ENCODE measurements around the gene NKD2.
A peak's percentile ranks its signal among the peaks of the same experiment; 100 is the strongest.

NKD2 gene

GRCh38 chr5:980001-980588 is 28.5 kb upstream of the NKD2 start:
- TF ChIP-seq CTCF (IDR thresholded peaks at IDR 0.05; ENCODE audit: low read depth, low read length) = no peak
- H3K4me3 ChIP-seq (ENCODE audit: low read depth, low read length) = no peak overlapping the region

GRCh38 chr5:980966-981365 is 27.6 kb upstream of the NKD2 start:
- H3K4me3 ChIP-seq (ENCODE audit: low read depth, low read length) = no peak overlapping the region
- TF ChIP-seq CTCF (IDR thresholded peaks at IDR 0.05; ENCODE audit: low read depth, low read length) = no peak

- TF ChIP-seq CTCF (IDR thresholded peaks at IDR 0.05; ENCODE audit: low read depth, low read length) = no peak
- H3K4me3 ChIP-seq (ENCODE audit: low read depth, low read length) = no peak overlapping the region
Measured at GRCh38 chr5:981456-981855, 27.1 kb upstream of the NKD2 start.

GRCh38 chr5:982377-983237 is 26.0 kb upstream of the NKD2 start:
- TF ChIP-seq CTCF (IDR thresholded peaks at IDR 0.05; ENCODE audit: low read depth, low read length) = peak; percentile 26; the same call in 1 of the 2 replicates
- H3K4me3 ChIP-seq (ENCODE audit: low read depth, low read length) = no peak overlapping the region

- TF ChIP-seq CTCF (IDR thresholded peaks at IDR 0.05; ENCODE audit: low read depth, low read length) = no peak
- no peak overlapping the region for H3K4me3 ChIP-seq (ENCODE audit: low read depth, low read length)
Measured at GRCh38 chr5:983238-983524, 25.4 kb upstream of the NKD2 start.

- TF ChIP-seq CTCF (IDR thresholded peaks at IDR 0.05; ENCODE audit: low read depth, low read length) = no peak
- no peak overlapping the region for H3K4me3 ChIP-seq (ENCODE audit: low read depth, low read length)
Measured at GRCh38 chr5:983568-983967, 25.0 kb upstream of the NKD2 start.

- no peak overlapping the region for H3K4me3 ChIP-seq (ENCODE audit: low read depth, low read length)
- no peak for TF ChIP-seq CTCF (IDR thresholded peaks at IDR 0.05; ENCODE audit: low read depth, low read length)
Measured at GRCh38 chr5:984774-985173, 23.8 kb upstream of the NKD2 start.
